Vagina (tissue), 2 donors: ENCODE measurements around the gene POLD1. TPM values are rescaled to one million over a fixed set of nuclear protein-coding genes. Genes with fewer than 3 reads are reported as not detected.

Source experiments
- DNase-seq, 2 donors: peaks; one replicate each; pipeline ENCODE4 v3.0.0-alpha.2; 2017; ENCODE audit errors: extremely low spot score in 2 of 2
- H3K27ac ChIP-seq: fragments of 200-600 bp; sonication (generic); one replicate; pipeline ENCODE4 v1.5.1; 2019
- H3K27me3 ChIP-seq: fragments of 200-600 bp; sonication (generic); one replicate; pipeline ENCODE4 v1.5.1; 2019
- H3K36me3 ChIP-seq, 2 donors: fragments of 200-600 bp; sonication (generic); one replicate each; pipeline ENCODE4 v1.5.1; 2017 to 2019
- H3K4me1 ChIP-seq: fragments of 200-600 bp; sonication (generic); one replicate; pipeline ENCODE4 v1.5.1; 2019
- H3K4me3 ChIP-seq, 2 donors: fragments of 200-600 bp; sonication (generic); 1 replicate in 1 of 2; 2 replicates in 1 of 2; pipeline ENCODE4 v1.5.1; 2016 to 2019
- H3K9me3 ChIP-seq: fragments of 200-600 bp; sonication (generic); one replicate; pipeline ENCODE4 v1.5.1; 2019
- POLR2A ChIP-seq, 2 donors: fragments of 450-650 bp; IDR thresholded peaks; one replicate each; pipeline ENCODE4 v1.6.1; 2017; ENCODE audit warnings: antibody characterized with exemption in 2 of 2, mild to moderate bottlenecking in 2 of 2, moderate library complexity in 2 of 2
- POLR2AphosphoS5 ChIP-seq, 2 donors: sonication (generic); formaldehyde crosslinking; IDR thresholded peaks; one replicate each; pipeline ENCODE4 v1.9.0; 2017; ENCODE audit warnings: antibody characterized with exemption in 2 of 2, mild to moderate bottlenecking in 2 of 2, low read depth in 1 of 2; ENCODE audit not compliant: insufficient read depth in 1 of 2
- intact Hi-C: fragments of 100-400 bp; cut with DNase I; formaldehyde crosslinking; loops from one replicate; pipeline ENCODE4 v1.15.1; 2023
- total RNA-seq: library from RNA; depleted of rRNA; stranded (reverse); fragments of >200 nt; gene quantifications from one replicate; pipeline ENCODE4 v1.2.3, GENCODE V29; 2016
- TF ChIP-seq, protein P1 (sequence below), 3 experiments: fragments of 450-650 bp in 2 of 3; fragments of 200-600 bp in 1 of 3; sonication (generic) in 1 of 3; IDR thresholded peaks; one replicate each; pipeline ENCODE4 v1.5.1; 2017 to 2019; ENCODE audit warnings: antibody characterized with exemption in 3 of 3, mild to moderate bottlenecking in 2 of 3, moderate library complexity in 2 of 3

The POLD1 gene
- total RNA-seq, 1 donor from 2014 or later, result 16.7 TPM

- no peak for DNase-seq
- Histone ChIP-seq H3K9me3 (no peaks in the 10 kb centered on the region), H3K4me3 (no peak within 1 kb of the TSS), H3K36me3 (no peaks in the 10 kb centered on the region), H3K4me1 (peaks cover 6% of the 10 kb centered on the region), H3K27me3 (no peaks in the 10 kb centered on the region), H3K27ac (no peak within 1 kb of the TSS)
- TF ChIP-seq, protein P1, sequence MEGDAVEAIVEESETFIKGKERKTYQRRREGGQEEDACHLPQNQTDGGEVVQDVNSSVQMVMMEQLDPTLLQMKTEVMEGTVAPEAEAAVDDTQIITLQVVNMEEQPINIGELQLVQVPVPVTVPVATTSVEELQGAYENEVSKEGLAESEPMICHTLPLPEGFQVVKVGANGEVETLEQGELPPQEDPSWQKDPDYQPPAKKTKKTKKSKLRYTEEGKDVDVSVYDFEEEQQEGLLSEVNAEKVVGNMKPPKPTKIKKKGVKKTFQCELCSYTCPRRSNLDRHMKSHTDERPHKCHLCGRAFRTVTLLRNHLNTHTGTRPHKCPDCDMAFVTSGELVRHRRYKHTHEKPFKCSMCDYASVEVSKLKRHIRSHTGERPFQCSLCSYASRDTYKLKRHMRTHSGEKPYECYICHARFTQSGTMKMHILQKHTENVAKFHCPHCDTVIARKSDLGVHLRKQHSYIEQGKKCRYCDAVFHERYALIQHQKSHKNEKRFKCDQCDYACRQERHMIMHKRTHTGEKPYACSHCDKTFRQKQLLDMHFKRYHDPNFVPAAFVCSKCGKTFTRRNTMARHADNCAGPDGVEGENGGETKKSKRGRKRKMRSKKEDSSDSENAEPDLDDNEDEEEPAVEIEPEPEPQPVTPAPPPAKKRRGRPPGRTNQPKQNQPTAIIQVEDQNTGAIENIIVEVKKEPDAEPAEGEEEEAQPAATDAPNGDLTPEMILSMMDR (IDR thresholded peaks at IDR 0.05), result no peak
- TF ChIP-seq POLR2A (IDR thresholded peaks at IDR 0.05) (no peak), POLR2AphosphoS5 (IDR thresholded peaks at IDR 0.05; ENCODE audit: insufficient read depth in 1 of 2, low read depth in 1 of 2) (no peak)
- intact Hi-C loops, result no loop called here
These were observed 34.3 kb downstream of the POLD1 start, which contains the start of gene SPIB for GRCh38 chr19:50418176-50419021. SPIB (plus strand) TSS chr19:50418938; CDS start chr19:50418963, 25 bp downstream.

- H3K27me3 ChIP-seq, result no peaks in the 10 kb centered on the region
- H3K4me1 ChIP-seq, result peaks cover 6% of the 10 kb centered on the region
- H3K27ac ChIP-seq, result no peak overlapping the region
- TF ChIP-seq POLR2AphosphoS5 (IDR thresholded peaks at IDR 0.05; ENCODE audit: insufficient read depth in 1 of 2, low read depth in 1 of 2) (no peak), POLR2A (IDR thresholded peaks at IDR 0.05) (no peak)
- TF ChIP-seq, protein P1 (IDR thresholded peaks at IDR 0.05), result no peak
- intact Hi-C loops, result no loop called here
- no peak for DNase-seq
- H3K36me3 ChIP-seq, result no peaks in the 10 kb centered on the region
- no peaks in the 10 kb centered on the region for H3K9me3 ChIP-seq
- no peak overlapping the region for H3K4me3 ChIP-seq
These were observed 35.0 kb downstream of the POLD1 start for GRCh38 chr19:50419022-50419579.

DNA sequence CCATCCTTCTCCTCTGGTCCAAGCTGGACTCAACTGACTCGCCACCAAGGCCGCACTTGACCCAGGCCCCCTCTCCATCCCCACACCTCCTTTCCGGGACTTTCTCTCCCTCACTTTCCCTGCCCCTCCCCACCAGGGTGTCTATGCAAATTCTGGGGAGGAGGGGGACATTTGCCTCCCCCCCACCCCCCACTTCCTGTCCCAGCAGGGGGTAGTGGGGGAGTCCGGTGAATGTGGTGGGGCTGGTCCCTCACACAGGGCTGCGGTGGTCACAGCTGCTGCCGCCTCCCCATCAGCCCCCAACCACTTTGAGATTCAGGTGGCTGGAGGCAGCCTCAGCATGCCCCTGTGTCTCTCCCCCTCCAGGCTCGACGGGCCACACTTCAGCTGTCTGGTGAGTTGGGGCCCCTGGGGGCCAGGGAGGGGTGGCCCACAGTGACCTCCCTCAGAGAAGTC lies 35.5 kb downstream of the POLD1 start:
- no peak for TF ChIP-seq POLR2A (IDR thresholded peaks at IDR 0.05)
- Histone ChIP-seq H3K27me3 (no peaks in the 10 kb centered on the region), H3K4me1 (peaks cover 6% of the 10 kb centered on the region), H3K36me3 (no peaks in the 10 kb centered on the region), H3K4me3 (no peak overlapping the region), H3K9me3 (no peaks in the 10 kb centered on the region), H3K27ac (no peak overlapping the region)
- intact Hi-C loops, result no loop called here
- DNase-seq, result no peak

DNA sequence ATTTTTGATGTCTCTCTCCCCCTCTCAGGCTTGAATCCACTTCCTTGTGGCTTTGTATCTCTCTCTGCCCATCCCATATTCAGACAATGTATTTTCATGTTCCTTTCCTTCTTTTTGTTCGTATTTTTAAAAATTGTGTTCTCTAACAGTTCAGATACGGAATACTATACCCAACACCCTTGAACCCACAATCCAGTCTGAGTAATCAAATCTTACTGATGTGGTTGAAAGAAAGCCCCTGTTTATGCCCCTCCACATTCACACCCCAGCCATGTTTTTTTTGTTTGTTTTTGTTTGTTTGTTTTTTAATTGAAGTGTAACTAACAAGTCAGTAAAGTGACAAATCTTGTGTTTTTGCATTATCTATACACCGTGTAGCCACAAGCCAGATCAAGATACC lies 36.0 kb downstream of the POLD1 start:
- Histone ChIP-seq H3K4me1 (peaks cover 6% of the 10 kb centered on the region), H3K4me3 (no peak overlapping the region), H3K36me3 (no peaks in the 10 kb centered on the region), H3K27me3 (no peaks in the 10 kb centered on the region), H3K27ac (no peak overlapping the region), H3K9me3 (no peaks in the 10 kb centered on the region)
- TF ChIP-seq, protein P1 (IDR thresholded peaks at IDR 0.05), result no peak
- TF ChIP-seq POLR2AphosphoS5 (IDR thresholded peaks at IDR 0.05; ENCODE audit: insufficient read depth in 1 of 2, low read depth in 1 of 2) (no peak), POLR2A (IDR thresholded peaks at IDR 0.05) (no peak)
- no peak for DNase-seq
- intact Hi-C loops, result no loop called here

DNA sequence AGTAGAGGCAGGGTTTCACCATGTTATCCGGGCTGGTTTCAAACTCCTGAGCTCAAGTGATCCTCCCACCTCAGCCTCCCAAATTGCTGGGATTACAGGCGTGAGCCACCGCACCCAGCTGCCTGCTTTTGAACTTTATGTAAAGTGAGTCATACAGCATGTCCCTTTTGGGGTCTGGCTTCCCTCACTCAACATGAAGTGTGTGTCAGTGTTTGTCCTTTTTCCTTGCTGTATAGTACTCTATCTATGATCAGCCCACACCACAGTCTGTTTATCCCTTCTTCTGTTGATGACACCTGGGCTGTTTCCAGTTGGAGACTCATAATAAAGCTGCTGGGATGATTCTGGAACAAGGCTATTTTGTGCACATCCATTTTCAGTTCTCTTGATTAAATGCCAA lies 36.7 kb downstream of the POLD1 start:
- intact Hi-C loops, result no loop called here

More for the DNA sequence above, 36.7 kb downstream of the POLD1 start:
- TF ChIP-seq POLR2AphosphoS5 (IDR thresholded peaks at IDR 0.05; ENCODE audit: insufficient read depth in 1 of 2, low read depth in 1 of 2) (no peak), POLR2A (IDR thresholded peaks at IDR 0.05) (no peak)
- TF ChIP-seq, protein P1 (IDR thresholded peaks at IDR 0.05), result no peak
- Histone ChIP-seq H3K27ac (no peak overlapping the region), H3K36me3 (no peaks in the 10 kb centered on the region), H3K27me3 (no peaks in the 10 kb centered on the region), H3K4me1 (peaks cover 6% of the 10 kb centered on the region), H3K4me3 (no peak overlapping the region), H3K9me3 (no peaks in the 10 kb centered on the region)
- DNase-seq, result no peak
